ENCODE data around the gene DPY19L2. TPM values are rescaled to one million over a fixed set of nuclear protein-coding genes. Genes with fewer than 3 reads are reported as not detected.
"Not testable (repeated sequence)": the region's sequence is repeated elsewhere in the genome, so short reads cannot be mapped to it uniquely, and the experiment has no call there.

Gene DPY19L2
- total RNA-seq, 1 donor from 2014 or later: 36.3 TPM

GRCh38 chr12:63668800-63669365, 590 bp upstream of the DPY19L2 start:
- FAIRE-seq: not testable (repeated sequence)
- peak in 1 of 2 donors; percentile 5 for DNase-seq (ENCODE audit: low spot score in 2 of 2)

- not testable (repeated sequence) for FAIRE-seq; DNase-seq (ENCODE audit: low spot score in 2 of 2)
Observed at GRCh38 chr12:63663005-63663404, 5.3 kb downstream of the DPY19L2 start.

DNA sequence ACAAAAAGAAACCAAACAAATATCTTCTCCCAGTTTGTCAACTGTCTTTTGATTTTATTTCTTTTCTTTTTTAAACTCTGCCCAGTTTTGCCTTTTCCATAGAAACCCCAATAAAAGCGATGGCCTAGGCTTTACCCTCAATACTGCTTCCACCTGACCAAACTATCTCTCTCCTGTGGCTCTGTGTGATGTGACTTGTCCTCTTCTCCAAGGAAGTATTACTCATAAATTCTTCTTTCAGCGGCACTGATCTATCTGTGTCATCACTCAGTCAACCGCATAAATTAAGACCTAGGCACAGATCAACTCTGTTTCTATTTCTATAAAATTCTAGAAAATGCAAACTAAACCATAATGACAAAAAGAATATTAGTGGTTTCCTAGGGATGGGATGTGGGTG, 9.8 kb downstream of the DPY19L2 start:
- not testable (repeated sequence) for FAIRE-seq; DNase-seq (ENCODE audit: low spot score in 2 of 2)

DNA sequence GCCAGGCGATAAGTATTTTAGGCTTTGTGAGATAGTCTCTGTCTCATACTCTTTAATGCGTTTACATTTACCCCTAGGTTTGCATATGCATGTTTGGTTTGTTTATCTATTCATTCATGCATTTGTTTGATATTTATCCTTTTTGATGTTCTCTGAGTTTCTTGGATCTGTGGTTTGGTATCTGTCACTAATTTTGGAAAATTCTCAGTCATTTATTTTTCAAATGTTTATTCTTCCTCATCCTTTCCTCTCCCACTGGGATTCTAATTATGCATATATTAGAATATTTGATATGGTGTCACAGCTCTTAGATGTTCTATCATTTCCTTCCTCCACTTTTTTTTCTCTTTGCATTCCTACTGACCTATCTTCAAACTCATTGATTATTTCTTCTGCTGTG, 11.9 kb downstream of the DPY19L2 start:
- DNase-seq (ENCODE audit: low spot score in 2 of 2); FAIRE-seq: not testable (repeated sequence)

GRCh38 chr12:63655543-63656257, 12.6 kb downstream of the DPY19L2 start:
- not testable (repeated sequence) for DNase-seq (ENCODE audit: low spot score in 2 of 2); FAIRE-seq

- FAIRE-seq; DNase-seq (ENCODE audit: low spot score in 2 of 2): not testable (repeated sequence)
Observed at GRCh38 chr12:63654481-63654880, 13.8 kb downstream of the DPY19L2 start.

- not testable (repeated sequence) for DNase-seq (ENCODE audit: low spot score in 2 of 2); FAIRE-seq
Observed at GRCh38 chr12:63649517-63649916, 18.8 kb downstream of the DPY19L2 start.

DNA sequence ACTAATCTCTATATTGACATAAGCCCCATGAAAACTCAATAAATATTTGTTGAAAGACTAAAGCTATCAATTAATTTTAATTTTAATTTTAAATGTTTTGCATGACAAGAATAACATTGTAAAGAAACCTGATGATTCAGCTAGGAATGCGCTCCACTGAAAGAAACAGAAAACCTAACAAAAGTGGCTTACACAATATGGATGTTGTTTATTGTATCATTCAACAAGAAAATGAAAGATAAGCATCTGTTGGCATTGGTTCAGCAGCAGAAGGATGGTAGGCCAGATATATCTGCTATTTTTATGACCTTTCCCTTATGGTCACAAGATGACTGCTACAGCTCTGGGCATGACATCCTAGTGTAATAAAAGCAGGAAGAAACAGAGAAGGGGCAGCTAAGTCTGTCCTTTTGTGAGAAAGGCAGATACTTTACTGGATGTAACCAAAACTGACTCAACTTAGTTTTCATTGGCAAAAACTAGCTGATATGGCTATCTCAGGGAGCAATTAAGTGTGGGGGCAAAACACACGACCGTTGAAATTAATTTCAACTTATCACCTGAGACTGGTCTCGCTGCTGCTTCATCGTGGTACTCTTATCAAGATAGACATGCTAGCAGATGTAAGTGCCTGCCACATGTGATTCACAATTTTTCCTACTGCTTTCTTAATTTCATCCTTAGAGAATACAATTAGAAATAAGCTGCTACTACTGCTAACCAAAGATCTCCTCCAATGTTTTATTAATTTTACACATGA, 24.7 kb downstream of the DPY19L2 start:
- not testable (repeated sequence) for DNase-seq (ENCODE audit: low spot score in 2 of 2); FAIRE-seq

DNA sequence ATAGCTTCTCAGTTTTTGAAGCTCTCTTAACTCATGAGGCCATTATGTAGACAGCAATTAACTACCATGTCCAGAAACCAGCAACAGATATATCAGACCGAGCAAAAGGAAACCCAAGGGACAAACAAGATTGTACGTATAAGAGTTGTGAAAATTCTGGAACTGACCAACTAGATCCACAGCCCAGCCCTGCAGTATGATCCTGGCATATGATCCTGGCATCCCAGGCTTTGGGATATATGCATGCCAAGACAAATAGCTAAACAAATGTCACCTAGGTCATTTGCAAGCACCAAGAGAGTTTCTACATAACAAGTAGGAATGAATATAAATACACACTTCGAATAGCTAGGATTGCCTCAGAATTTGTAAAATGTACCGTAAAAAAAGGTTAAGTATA, 44.0 kb downstream of the DPY19L2 start:
- FAIRE-seq: not testable (repeated sequence)

GRCh38 chr12:63615544-63615943, 52.7 kb downstream of the DPY19L2 start:
- not testable (repeated sequence) for FAIRE-seq; DNase-seq (ENCODE audit: low spot score in 2 of 2)

More for the DNA sequence above, 44.0 kb downstream of the DPY19L2 start:
- DNase-seq (ENCODE audit: low spot score in 2 of 2): not testable (repeated sequence)

GRCh38 chr12:63611285-63611684, 57.0 kb downstream of the DPY19L2 start:
- not testable (repeated sequence) for FAIRE-seq; DNase-seq (ENCODE audit: low spot score in 2 of 2)

- not testable (repeated sequence) for FAIRE-seq
Observed at GRCh38 chr12:63609281-63609680, 59.0 kb downstream of the DPY19L2 start.

DNA sequence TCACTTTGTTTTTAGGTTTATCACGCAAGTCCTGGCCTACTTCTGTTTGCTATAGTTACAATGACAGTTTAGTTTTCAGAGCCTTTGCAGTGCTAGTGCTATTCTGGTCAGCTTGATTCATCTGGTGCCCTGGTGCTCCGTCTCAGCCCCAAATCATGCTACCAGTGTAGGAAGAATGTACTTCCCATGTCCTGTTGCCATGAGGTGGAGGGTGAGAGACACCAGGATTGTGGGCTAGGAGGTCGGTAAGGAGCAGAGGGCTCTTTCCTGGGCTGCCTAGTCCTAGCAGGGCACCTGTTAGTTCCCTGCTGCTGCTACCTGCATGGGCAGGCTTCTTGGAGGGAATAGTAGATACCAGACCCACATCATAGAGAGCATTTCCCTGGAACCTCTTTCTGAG, 63.3 kb downstream of the DPY19L2 start:
- not testable (repeated sequence) for FAIRE-seq; DNase-seq (ENCODE audit: low spot score in 2 of 2)

More at GRCh38 chr12:63609281-63609680, 59.0 kb downstream of the DPY19L2 start:
- not testable (repeated sequence) for DNase-seq (ENCODE audit: low spot score in 2 of 2)

DNA sequence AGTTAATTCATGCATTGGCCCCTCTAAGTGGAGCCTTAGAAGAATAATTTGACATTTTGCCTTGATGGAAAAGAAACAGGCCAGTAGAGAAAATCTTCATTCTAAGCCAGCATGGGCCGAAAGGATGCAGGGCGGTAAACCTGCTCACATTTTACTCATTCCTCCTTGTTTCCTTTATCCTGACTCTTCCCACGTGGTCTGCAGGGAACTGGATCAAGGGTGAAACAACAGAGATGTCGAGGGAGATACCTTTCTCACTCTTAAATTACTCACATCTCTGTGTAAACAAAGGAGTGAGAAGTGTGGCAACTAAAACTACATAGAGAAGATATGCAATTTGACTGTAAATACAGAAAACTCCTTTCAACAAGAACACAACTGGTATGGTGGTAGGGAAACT, 73.5 kb downstream of the DPY19L2 start:
- FAIRE-seq; DNase-seq (ENCODE audit: low spot score in 2 of 2): not testable (repeated sequence)

DNA sequence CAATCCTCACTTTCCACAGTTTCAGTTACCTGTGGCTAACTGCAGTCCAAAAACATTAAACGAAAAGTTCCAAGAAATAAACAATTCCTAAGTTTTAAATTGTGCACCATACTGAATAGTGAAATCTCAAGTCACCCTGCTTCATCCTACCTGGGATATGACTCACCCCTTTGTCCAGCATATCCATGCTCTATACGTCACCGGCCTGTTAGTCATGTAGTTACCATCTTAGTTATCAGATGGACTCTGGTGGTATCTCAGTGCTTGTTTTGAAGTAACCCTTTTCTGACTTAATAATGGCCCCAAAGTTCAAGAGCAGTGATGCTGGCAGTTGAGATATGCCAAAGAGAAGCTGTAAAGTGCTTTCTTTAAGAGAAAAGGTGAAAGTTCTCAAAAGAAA, 83.9 kb downstream of the DPY19L2 start:
- FAIRE-seq; DNase-seq (ENCODE audit: low spot score in 2 of 2): not testable (repeated sequence)

DNA sequence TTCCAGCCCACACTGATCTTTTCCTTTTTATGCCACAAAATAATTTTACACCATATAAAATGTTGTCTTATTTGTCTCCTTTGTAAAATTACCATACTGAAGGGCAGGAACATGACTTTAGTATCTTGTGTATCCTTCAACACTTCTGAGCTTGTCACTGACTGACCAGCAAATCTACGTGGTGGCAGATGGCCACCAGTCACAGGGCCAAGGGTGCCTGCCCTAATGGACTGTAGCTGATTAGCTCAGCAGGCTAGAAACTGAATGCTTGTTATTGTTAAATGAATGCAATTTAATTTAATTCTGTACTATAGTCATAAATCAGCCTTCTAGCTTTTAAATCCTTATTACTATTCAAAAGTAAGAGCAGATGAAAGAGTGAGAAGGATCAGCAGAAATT, 85.0 kb downstream of the DPY19L2 start:
- not testable (repeated sequence) for FAIRE-seq; DNase-seq (ENCODE audit: low spot score in 2 of 2)

DNA sequence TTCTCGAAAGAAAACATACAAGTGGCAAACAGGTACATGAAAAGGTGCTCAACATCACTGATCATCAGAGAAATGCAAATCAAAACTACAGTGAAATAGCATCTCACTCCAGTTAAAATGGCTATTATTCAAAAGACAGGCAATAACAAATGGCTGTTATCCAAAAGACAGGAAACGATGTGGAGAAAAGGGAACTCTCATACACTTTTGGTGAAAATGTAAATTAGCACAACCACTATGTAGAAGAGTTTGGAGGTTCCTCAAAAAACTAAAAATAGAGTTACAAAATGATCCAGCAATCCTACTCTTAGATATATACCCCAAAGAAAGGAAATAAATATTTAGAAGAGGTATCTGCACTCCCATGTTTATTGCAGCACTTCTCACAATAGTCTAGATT, 90.7 kb downstream of the DPY19L2 start:
- DNase-seq (ENCODE audit: low spot score in 2 of 2); FAIRE-seq: not testable (repeated sequence)

GRCh38 chr12:63572038-63572437, 96.3 kb downstream of the DPY19L2 start:
- not testable (repeated sequence) for FAIRE-seq; DNase-seq (ENCODE audit: low spot score in 2 of 2)

DNA sequence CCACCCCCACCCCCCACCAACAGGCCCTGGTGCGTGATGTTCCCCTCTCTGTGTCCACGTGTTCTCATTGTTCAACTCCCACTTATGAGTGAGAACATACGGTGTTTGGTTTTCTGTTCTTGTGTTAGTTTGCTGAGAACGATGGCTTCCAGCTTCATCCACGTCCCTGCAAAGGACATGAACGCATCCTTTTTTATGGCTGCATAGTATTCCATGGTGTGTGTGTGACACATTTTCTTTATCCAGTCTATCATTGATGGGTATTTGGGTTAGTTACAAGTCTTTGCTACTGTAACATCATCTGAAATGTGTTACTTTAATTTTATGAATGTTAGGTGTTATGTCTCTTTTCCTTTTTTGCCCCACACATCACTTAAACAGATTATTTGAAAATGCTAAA, 109.8 kb downstream of the DPY19L2 start:
- DNase-seq (ENCODE audit: low spot score in 2 of 2); FAIRE-seq: not testable (repeated sequence)

- FAIRE-seq; DNase-seq (ENCODE audit: low spot score in 2 of 2): not testable (repeated sequence)
Observed at GRCh38 chr12:63551397-63551796, 116.9 kb downstream of the DPY19L2 start.

- FAIRE-seq; DNase-seq (ENCODE audit: low spot score in 2 of 2): not testable (repeated sequence)
Observed at GRCh38 chr12:63549034-63549433, 119.3 kb downstream of the DPY19L2 start.
